ENCODE measurements around the gene LGR6. TPM values are rescaled to one million over a fixed set of nuclear protein-coding genes. Genes with fewer than 3 reads are reported as not detected.
"Not testable (repeated sequence)": the region's sequence is repeated elsewhere in the genome, so short reads cannot be mapped to it uniquely, and the experiment has no call there.

LGR6 gene, protein sequence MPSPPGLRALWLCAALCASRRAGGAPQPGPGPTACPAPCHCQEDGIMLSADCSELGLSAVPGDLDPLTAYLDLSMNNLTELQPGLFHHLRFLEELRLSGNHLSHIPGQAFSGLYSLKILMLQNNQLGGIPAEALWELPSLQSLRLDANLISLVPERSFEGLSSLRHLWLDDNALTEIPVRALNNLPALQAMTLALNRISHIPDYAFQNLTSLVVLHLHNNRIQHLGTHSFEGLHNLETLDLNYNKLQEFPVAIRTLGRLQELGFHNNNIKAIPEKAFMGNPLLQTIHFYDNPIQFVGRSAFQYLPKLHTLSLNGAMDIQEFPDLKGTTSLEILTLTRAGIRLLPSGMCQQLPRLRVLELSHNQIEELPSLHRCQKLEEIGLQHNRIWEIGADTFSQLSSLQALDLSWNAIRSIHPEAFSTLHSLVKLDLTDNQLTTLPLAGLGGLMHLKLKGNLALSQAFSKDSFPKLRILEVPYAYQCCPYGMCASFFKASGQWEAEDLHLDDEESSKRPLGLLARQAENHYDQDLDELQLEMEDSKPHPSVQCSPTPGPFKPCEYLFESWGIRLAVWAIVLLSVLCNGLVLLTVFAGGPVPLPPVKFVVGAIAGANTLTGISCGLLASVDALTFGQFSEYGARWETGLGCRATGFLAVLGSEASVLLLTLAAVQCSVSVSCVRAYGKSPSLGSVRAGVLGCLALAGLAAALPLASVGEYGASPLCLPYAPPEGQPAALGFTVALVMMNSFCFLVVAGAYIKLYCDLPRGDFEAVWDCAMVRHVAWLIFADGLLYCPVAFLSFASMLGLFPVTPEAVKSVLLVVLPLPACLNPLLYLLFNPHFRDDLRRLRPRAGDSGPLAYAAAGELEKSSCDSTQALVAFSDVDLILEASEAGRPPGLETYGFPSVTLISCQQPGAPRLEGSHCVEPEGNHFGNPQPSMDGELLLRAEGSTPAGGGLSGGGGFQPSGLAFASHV
- 1 to 10 TPM in 1 of 4 donors, under 1 TPM in 3; 0.71 to 1.4 (median 0.95) TPM for polyA plus RNA-seq (ENCODE audit: insufficient read length in 4 of 4)

- no peak for DNase-seq (ENCODE audit: low read depth in 4 of 4, low spot score in 2 of 4)
Measured at GRCh38 chr1:202193614-202194327, at the start of gene LGR6. Gene LGR6, plus strand, starts transcription at chr1:202193799. Its CDS starts 191 bp downstream, at chr1:202193990.

DNA sequence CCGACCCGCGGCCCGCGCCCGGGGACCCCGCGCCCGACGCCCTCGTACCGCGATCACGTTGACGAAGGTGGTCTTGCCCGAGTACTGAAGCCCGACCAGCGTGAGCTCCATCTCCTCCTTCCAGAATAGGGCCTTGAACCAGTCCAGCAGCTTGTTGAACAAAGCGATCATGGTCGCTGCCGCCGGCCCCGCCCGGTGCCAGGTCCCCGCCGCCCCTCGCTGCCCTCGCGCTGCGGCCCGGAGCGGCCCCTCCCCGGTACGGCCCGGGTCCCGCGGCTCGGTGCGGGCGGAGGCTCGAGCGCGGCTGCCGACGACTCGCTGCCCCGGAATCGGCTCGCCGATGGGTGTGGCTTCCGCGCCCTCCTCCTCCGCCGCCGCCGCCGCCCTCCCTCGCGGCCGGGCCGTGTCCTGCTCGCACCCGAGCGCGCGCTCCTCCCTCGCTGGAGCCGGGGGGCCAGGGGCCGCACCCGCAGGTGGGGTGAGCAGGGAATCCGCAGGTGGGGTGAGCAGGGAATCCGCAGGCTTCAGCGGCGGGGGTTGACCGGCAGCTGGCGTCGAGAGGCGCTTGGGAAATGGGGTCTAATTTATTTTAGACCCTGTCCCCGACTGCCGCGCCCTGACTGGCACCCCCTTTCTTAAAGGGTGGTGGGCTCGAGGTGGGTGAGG lies 49.1 kb upstream of the LGR6 start, which contains the start of gene ARL8A:
Gene ARL8A (minus strand): TSS at position 336 of the 666 bp plus-strand sequence. CDS start 165 bp downstream, at position 171.
- no peak for DNase-seq (ENCODE audit: low read depth in 4 of 4, low spot score in 2 of 4)

- DNase-seq (ENCODE audit: low read depth in 4 of 4, low spot score in 2 of 4) = no peak
Measured at GRCh38 chr1:202145068-202145743, 48.4 kb upstream of the LGR6 start.

DNA sequence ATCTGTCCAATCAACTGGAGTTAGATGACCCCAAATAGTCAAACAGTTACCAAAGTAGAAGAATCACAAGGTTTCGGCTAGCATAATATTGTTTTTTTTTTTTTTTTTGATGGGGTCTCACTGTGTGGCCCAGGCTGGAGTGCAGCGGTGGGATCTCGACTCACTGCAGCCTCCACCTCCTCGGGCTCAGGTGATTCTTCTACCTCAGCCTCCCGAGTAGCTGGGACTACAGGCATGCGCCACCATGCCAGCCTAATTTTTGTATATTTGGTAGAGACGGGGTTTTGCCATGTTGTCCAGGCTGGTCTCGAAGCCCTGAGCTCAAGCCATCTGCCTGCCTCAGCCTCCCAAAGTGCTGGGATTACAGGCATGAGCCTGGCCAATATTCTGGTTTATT lies 47.9 kb upstream of the LGR6 start:
- DNase-seq (ENCODE audit: low read depth in 4 of 4, low spot score in 2 of 4) = not testable (repeated sequence)

- DNase-seq (ENCODE audit: low read depth in 4 of 4, low spot score in 2 of 4) = no peak
Measured at GRCh38 chr1:202146279-202146678, 47.3 kb upstream of the LGR6 start.

DNA sequence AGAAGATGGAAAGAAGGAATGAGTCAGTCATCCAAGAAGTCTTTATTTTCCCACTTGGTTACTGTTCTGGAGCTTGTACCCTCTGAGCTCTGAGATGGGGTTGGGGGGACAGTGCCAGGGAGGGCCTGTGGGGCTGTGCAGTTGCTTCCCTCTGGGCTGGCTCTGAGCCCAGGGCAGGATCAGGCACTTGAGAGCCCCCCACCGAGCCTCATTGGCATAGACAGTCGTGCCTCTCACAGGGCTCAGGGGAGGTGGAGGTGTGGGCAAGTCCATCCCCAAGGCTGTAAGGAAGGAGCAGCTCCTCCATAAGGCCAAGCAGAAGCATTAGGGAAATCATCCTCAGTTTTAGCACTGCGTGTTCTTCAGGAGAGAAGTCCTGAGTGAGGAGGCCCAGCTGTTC lies 46.6 kb upstream of the LGR6 start:
- no peak for DNase-seq (ENCODE audit: low read depth in 4 of 4, low spot score in 2 of 4)

- DNase-seq (ENCODE audit: low read depth in 4 of 4, low spot score in 2 of 4) = no peak
Measured at GRCh38 chr1:202148391-202148790, 45.2 kb upstream of the LGR6 start.

DNA sequence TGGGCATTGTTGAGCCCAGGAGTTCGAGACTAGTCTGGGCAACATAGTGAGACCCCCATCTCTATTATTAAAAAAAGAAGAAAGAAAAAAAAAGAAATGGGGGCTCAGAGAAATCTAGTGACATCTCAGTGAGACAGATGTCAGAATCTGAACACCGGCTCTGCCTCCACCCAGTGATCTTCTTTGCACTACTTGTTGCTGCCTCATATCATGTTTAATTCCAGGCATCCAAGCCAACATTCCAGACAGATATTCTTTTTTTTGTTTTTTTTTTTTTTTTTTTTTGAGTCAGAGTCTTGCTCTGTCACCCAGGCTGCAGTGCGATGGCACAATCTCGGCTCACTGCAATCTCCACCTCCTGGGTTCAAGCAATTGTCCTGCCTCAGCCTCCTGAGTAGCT lies 44.0 kb upstream of the LGR6 start:
- DNase-seq (ENCODE audit: low read depth in 4 of 4, low spot score in 2 of 4) = no peak

- no peak for DNase-seq (ENCODE audit: low read depth in 4 of 4, low spot score in 2 of 4)
Measured at GRCh38 chr1:202150187-202150586, 43.4 kb upstream of the LGR6 start.

DNA sequence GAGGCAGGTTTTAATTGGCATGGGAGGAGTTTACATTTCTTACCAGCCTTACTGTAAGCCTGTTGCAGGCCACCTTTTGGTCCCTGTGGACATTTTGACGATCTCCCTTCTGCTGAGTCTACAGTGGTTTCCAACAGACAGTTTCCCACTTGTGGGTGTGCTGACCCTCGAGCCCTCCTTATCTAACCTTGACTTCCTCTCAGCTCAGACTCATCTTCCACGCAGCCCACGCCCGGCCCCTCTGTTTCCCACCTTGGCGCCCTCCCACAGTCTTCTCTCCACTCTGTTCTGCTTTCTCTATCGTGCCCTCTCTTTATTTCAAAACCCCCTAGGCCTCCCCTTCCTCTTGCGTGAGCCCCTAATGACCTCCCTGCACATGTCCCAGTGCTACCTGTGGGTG lies 43.0 kb upstream of the LGR6 start:
- DNase-seq (ENCODE audit: low read depth in 4 of 4, low spot score in 2 of 4) = no peak

- DNase-seq (ENCODE audit: low read depth in 4 of 4, low spot score in 2 of 4) = no peak
Measured at GRCh38 chr1:202151045-202151444, 42.6 kb upstream of the LGR6 start.

- no peak for DNase-seq (ENCODE audit: low read depth in 4 of 4, low spot score in 2 of 4)
Measured at GRCh38 chr1:202152399-202152798, 41.2 kb upstream of the LGR6 start.

DNA sequence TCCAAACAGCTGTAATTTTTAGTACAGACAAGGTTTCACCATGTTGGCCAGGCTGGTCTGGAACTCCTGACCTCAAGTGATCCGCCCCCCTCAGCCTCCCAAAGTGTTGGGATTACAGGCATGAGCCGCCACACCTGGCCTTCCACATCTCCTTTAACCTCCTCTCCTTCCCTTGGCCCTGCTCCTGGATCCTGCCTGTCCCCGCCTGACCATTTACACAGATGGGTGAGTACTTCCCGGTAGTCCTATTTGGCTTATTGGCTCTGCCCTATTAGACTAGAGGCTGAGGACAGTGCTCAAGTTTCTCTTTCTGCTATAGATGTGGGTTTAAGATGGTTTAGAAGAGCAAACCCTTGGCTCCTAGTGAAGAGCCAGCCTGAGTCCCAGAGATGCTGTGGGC lies 40.3 kb upstream of the LGR6 start:
- no peak for DNase-seq (ENCODE audit: low read depth in 4 of 4, low spot score in 2 of 4)

- no peak for DNase-seq (ENCODE audit: low read depth in 4 of 4, low spot score in 2 of 4)
Measured at GRCh38 chr1:202154148-202154765, 39.3 kb upstream of the LGR6 start.

DNA sequence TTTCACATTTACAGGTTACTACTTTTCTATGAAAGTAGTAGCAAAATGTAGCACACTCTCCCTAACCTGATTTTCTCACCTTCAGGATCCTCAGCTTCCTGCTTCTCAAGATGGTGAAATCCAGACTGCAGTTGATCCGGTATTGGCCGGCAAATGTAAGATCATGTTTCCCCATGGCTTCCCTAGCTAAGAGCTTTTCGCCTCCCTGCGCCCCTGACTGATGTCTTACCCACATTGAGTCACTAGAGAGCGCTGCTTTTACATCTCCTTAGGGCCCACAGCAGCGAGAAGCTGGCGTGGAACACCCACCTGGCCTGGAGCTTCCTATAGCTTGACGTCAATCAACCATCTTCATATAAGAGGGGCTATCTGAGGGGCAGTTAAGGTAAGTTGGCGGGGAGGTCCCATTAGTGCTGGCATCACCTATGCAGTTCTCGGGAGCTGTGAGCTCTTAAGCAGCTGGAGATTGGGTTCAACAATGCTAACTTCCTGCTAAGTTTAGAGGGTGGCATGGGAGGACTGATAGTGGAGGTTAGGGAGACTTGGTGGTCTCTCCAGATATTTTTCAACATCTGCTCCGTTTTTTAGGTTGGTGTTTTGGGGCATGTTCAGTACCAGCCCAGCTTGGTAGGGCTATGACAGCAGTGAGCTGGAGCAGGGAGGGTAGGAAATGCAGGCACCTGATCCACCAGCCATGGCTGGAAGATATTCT lies 38.7 kb upstream of the LGR6 start:
- peak in 1 of 4 donors; percentile 71 for DNase-seq (ENCODE audit: low read depth in 4 of 4, low spot score in 2 of 4)

DNA sequence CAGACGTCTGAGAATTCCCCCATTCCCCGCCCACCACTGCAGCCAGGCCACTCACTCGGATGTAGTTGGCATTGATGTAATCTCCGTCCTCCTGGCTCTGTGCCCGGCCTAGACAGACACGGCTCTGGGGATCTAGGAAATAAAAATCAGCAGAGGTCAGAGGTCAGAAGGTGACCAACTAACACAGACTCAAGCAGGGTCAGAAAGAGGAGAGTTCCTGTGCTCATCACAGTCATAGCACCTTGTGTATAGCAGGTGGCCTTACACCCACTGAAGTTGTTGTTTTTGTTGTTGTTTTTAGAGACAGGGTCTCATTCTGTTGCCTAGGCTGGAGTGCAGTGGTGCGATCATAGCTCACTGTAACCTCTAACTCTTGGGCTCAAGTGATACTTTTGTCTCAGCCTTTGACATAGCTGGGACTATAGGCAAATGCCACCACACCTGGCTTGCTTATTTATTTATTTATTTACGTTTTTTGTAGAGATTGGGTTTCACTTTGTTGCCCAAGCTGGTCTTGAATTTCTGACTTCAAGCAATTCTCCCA lies 38.0 kb upstream of the LGR6 start:
- no peak for DNase-seq (ENCODE audit: low read depth in 4 of 4, low spot score in 2 of 4)

DNA sequence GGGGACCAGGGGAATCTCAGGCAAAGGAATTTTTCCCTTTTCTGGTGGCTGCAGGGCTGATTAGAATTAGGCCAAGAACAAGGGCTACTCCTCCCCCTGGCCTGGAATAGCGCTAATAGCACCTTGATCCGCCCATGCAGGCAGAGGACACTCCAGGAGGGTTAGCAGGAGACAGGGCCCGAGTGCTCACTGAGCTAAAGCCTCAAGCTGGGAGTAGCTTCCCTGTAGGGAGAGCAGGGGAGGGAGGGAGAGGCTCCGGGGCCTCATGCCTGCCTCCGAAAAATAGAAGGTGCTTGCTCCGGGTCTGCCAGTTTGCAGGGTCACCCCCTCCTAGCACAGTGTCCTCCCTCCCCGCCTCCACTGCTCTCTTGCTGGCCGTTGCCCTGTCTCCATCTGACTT lies 37.0 kb upstream of the LGR6 start:
- DNase-seq (ENCODE audit: low read depth in 4 of 4, low spot score in 2 of 4) = no peak

GRCh38 chr1:202157945-202158344 lies 35.7 kb upstream of the LGR6 start:
- no peak for DNase-seq (ENCODE audit: low read depth in 4 of 4, low spot score in 2 of 4)

Data from left renal cortex interstitium (tissue), 4 donors.